ENCODE measurements around the gene NAV1.
"Not testable (repeated sequence)": the region's sequence is repeated elsewhere in the genome, so short reads cannot be mapped to it uniquely, and the experiment has no call there.

NAV1 gene, protein sequence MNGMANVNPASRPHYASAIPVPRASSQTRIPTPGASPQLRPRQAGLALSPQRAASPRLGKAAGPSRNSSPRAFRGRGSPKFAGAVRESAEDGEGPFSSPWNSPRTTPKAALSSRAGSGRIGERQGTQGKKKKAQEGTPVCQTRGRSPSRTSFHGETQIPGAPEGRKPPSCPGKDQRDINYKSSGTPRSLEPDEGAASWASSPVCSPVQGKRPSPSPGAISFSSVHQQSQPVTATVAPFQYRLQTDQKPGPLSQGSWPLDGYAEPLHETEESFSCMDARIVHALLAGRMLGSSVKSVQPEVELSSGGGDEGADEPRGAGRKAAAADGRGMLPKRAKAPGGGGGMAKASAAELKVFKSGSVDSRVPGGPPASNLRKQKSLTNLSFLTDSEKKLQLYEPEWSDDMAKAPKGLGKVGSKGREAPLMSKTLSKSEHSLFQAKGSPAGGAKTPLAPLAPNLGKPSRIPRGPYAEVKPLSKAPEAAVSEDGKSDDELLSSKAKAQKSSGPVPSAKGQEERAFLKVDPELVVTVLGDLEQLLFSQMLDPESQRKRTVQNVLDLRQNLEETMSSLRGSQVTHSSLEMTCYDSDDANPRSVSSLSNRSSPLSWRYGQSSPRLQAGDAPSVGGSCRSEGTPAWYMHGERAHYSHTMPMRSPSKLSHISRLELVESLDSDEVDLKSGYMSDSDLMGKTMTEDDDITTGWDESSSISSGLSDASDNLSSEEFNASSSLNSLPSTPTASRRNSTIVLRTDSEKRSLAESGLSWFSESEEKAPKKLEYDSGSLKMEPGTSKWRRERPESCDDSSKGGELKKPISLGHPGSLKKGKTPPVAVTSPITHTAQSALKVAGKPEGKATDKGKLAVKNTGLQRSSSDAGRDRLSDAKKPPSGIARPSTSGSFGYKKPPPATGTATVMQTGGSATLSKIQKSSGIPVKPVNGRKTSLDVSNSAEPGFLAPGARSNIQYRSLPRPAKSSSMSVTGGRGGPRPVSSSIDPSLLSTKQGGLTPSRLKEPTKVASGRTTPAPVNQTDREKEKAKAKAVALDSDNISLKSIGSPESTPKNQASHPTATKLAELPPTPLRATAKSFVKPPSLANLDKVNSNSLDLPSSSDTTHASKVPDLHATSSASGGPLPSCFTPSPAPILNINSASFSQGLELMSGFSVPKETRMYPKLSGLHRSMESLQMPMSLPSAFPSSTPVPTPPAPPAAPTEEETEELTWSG (N-terminal part only)

DNA sequence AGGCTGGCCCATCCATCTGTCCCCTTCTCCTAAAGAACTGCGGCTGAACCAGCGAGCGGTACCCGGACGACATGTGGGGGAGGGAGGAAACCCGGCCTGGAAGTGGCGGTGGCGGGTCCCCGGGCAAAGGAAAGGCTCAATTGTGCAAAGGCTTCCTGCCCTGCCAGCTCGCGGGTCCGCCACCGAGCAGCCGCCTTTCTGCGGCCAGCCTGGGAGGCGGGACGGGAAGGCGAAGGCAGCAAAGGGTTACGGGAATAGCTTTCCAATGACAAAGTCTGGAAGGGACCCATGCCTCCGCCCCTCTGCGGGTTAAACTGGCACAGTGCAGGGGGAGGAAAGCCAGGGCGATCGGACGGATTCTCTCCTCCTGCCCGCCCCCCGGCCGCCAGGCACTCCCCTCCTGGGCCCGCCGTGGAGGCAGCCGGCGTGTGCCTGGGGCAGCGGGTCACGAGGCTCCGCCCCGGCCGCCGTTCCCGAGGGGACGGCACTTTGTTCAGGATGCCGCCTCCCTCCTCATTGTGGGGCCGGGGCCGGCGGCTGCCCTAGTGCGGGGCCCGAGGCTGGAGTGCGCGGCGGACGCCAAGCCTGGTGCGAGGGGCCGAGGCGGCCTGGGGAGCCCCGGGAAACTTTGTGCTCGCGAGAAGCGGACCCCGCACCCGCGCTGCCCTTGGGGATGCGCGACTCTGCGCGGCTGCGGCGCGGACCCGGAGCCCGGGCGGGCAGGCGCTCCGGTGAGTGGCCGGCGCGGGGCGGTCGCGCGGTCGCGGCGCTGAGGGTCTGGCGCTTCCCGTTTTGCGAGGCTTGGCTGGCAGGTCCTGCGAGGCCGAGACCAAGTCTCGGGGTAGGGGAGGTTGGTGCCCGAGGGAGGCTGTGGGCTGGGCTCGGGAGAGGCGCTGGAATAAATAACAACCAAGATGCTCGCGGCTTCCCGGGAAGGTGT is at the start of gene NAV1:
TSS of gene NAV1 (plus strand) at position 516 of the 940 bp plus-strand sequence. CDS start 83,758 bp downstream, outside the sequence.
- no peak for DNase-seq

GRCh38 chr1:201489643-201490261 is 49.2 kb upstream of the NAV1 start:
- DNase-seq = no peak

DNA sequence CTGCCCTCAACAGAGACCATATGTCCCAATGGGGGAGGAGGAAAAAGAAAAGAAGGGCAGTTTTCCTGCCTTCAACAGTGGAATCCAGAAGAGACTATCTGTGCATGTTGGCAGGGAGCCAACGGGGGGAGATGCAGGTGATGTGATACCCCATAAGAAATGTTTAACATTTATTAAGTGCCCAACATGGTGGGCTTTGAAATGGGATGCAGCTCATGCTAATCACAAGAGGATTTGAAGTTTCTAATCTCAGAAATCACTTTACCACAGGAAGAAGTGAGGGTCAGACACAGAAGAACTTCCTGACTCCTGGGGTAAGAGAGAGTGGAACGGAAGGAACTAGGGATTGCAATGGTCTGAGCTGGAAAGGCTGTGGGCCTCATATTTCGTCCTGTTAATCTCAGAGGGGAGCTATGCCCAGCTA is 48.2 kb upstream of the NAV1 start:
- DNase-seq = no peak

- no peak for DNase-seq
These were observed 46.9 kb upstream of the NAV1 start for GRCh38 chr1:201491896-201492511.

DNA sequence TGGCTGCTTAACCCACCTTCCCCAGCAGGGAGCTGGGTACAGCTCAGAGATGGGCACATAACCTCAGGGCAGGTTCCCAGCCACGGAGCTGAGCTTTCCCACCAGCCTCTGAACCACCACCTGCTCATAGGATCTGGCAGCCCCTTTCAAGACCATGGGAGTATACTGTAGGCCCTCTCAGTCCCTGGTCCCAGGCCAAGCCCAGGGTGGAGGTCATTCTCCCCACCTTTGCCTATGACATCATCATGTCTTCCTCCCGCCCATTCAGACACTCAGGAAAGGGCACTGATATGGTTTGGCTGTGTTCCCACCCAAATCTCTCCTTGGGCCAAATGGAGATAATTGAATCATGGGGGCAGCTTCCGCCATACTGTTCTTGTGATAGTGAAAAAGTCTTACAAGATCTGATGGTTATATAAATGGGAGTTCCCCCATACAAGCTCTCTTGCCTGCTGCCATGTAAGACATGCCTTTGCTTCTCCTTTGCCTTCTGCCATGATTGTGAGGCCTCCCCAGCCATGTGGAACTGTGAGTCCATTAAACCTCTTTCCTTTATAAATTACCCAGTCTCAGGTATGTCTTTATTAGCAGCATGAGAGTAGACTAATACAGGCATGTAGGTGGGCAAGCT is 45.8 kb upstream of the NAV1 start:
- DNase-seq = not testable (repeated sequence)

- DNase-seq = no peak
These were observed 44.9 kb upstream of the NAV1 start for GRCh38 chr1:201493757-201494617.

DNA sequence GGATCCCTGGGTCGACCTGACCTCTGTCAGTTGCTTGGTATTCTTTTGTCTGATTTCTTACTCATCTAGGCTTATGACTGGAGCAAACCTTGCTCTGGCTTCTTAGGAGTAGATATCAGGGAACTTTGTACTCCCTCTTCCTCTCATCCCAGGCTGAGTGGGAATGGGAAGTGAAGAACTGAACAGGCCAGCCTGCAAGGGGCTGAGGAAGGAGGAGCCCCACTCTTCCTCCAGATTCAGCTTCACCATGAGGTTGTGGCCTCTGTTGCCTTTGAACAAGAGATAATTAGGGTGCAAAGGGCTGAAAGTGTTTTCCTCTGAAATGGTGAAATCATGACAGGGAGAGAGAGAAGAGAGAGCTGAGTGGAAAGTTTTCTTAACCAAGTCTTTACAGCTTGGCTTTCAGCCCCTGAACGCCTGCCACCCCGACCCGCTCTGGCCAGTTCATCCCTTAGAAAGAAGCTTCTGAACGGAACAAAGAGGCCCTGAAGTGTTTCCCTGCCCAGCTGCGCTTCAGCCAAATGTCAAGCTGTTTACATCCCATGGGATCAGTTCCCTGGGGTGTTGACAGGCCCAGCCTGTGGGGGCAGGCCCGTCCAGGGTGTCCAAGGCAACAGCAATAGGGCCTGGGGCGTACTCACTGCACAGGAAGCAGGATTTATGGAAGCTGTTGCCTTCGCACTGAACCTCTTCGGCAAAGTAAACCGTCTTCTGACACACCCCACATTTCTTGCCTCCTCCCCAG is 43.2 kb upstream of the NAV1 start:
- no peak for DNase-seq

DNA sequence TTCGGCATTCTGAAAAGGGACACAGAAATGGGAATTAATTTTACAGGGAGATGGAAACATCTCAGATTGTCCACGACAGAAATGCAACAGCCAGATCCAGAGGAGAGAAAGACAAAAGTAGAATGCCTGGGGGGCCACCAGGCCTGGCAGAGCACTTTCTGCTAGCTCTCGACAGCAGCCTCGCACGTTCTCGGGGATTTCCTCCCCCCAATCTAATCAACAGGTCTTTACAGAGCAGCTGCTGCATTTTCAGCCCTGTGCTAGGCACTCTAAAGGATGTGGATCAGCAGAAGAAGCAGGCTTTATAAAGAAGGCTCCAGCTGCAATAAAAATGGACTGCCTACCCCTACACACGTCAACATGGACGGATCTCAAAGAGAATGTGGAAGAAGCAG is 42.6 kb upstream of the NAV1 start:
- DNase-seq = no peak

GRCh38 chr1:201497935-201498509 is 40.9 kb upstream of the NAV1 start:
- no peak for DNase-seq

DNA sequence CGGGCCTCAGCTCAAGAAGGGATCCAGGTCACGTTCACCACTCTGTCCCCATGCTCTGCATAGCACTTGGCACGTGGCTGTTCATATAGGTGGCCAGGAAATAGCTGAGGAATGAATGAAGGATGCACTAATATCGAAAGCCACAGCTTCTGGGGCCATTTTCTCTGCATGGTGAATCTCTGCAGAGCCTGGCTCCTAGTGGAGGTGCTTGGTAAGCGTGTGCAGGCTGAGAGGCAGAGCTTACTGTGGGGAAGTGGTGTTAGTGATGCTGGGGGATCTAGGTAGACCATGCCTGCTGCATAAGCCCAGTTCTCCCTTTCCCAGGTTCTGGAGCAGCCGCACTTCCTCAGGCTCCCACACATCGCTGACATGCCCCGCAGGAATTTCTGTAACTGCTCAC is 40.3 kb upstream of the NAV1 start:
- no peak for DNase-seq

DNA sequence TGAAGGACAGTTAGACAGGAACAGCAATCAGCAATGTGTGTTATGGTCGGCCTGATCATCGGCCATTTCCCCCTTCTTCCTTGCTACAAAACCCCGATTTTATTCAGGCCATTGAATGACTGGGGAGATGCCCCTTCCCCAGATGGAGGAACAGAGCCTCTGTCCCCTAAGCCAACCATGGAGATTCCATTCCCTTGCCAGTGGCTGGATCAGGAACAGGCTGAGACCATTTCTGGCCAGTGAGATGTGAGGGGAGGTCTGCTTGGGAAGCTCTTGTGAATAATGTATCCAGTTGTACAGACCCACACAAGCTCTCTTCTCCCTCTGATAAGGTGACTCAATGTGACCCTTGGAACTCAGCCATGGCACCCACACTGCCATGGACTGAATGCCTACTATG is 39.7 kb upstream of the NAV1 start:
- no peak for DNase-seq

DNA sequence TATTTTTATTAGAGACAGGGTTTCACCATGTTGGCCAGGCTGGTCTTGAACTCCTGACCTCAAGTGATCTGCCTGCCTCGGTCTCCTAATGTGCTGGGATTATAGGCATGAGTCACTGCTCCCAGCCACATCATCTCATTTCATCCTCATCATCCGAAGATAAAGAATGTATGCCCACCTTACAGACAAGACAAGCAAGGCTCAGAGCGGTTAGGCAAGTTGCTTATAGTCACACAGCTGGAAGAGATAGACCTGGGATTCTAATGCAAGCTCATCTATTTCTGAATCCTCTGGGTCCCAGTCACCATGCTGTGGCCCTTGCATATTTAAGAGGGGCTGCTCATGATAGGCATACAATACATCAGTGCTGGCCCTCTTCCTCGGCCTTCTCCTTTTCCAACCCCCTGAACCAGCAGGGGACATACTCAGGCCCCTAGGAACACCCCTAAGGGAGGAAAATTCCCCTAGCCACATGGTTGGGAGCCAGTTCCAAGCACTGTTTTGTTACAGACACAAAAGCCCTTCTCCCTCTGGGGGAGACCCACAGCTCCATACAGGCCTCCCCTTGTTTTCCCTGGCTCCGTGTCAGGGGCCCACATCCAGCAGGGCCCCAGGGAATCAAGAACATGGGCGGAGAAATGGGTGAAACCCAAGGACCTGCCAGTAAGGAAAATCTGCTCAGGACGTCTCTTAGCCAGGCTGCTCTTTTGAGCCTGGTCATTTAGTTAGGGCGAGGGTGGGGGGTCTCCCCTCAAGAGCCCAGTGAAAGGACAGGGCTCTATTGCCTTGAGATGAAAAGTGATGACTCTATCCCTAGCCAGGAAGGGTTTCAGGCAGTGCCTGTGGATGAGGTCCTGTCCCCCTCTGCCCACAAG is 38.9 kb upstream of the NAV1 start:
- no peak for DNase-seq

- DNase-seq = no peak
These were observed 38.2 kb upstream of the NAV1 start for GRCh38 chr1:201500670-201501120.

GRCh38 chr1:201501144-201501543 is 37.8 kb upstream of the NAV1 start:
- no peak for DNase-seq

GRCh38 chr1:201501812-201502510 is 37.0 kb upstream of the NAV1 start:
- DNase-seq = no peak

GRCh38 chr1:201502511-201502857 is 36.4 kb upstream of the NAV1 start:
- DNase-seq = no peak

All from activated CD4-positive, alpha-beta T cell treated with anti-CD3 and anti-CD28 coated beads, Interleukin-2, amount 50 U/mL, for 1 hour (primary cell).